HepG2 (cell line): ENCODE measurements around the gene CD3D. TPM values are rescaled to one million over a fixed set of nuclear protein-coding genes. Genes with fewer than 3 reads are reported as not detected.

ENCODE experiments used
- ATAC-seq: fragments of 200-7000 bp; cut with Tn5 transposase; 3 replicates; pipeline ENCODE4 v1.9.1; 2020; ENCODE audit warnings: mild to moderate bottlenecking, moderate library complexity
- BruUV-seq: library from RNA; stranded (reverse); fragments of 400-500 nt; replicated peaks from 2 replicates; lab custom pipeline; 2021; lab: Mats Ljungman, UMichigan
- CTCF ChIA-PET: fragments of 300-600 bp; formaldehyde crosslinking; extraction: SDS; loops from one replicate; lab custom pipeline; 2021; ENCODE audit warnings: low total read pairs, inconsistent platforms, low intra/inter-chr PET ratio; lab: Yijun Ruan, JAX
- POLR2A ChIA-PET: fragments of 350-600 bp; sonication (Branson Sonifier 250); formaldehyde crosslinking; loops from one replicate; lab custom pipeline; 2020; ENCODE audit warnings: antibody characterized with exemption, inconsistent platforms; lab: Yijun Ruan, JAX
- DNase-seq: peaks from one replicate; pipeline ENCODE4 v3.0.0-alpha.2; 2015; ENCODE audit warnings: low spot score
- FAIRE-seq: peaks from 3 replicates; lab custom pipeline; 2011; peaks lifted over from hg19 to GRCh38; lab: Jason Lieb, UNC
- H2AFZ ChIP-seq: one replicate; pipeline ENCODE4 v1.6.1; 2011; ENCODE audit warnings: low read length, inconsistent platforms
- H3K27ac ChIP-seq: fragments of 300-600 bp; 3 replicates; pipeline ENCODE4 v1.8.0; 2011; ENCODE audit warnings: mixed run types, mild to moderate bottlenecking, mixed read lengths, low read length, inconsistent platforms; ENCODE audit not compliant: insufficient read depth; ENCODE audit errors: extremely low read length
- H3K27me3 ChIP-seq, 2 experiments: fragments of 200-600 bp in 1 of 2; 2 replicates in 1 of 2; 3 replicates in 1 of 2; pipeline versions ENCODE4 v1.6.0 to v1.8.0; 2011; ENCODE audit warnings: low read length in 2 of 2, mild to moderate bottlenecking in 2 of 2, moderate library complexity in 2 of 2, inconsistent platforms in 1 of 2; ENCODE audit not compliant: insufficient read depth in 2 of 2, control insufficient read depth in 1 of 2
- H3K36me3 ChIP-seq, 2 experiments: fragments of 200-600 bp in 1 of 2; replicated peaks in 1 of 2; 2 replicates in 1 of 2; 3 replicates in 1 of 2; pipeline versions ENCODE4 v1.5.1 to v1.8.0; 2011; ENCODE audit warnings: low read length in 2 of 2, inconsistent platforms in 1 of 2; ENCODE audit not compliant: insufficient read depth in 2 of 2, control insufficient read depth in 1 of 2
- H3K4me1 ChIP-seq: 2 replicates; pipeline ENCODE4 v1.5.1; 2012; ENCODE audit warnings: low read length, inconsistent platforms; ENCODE audit not compliant: insufficient read depth
- H3K4me2 ChIP-seq: 2 replicates; pipeline ENCODE4 v1.6.0; 2011; ENCODE audit warnings: low read depth, low read length, inconsistent platforms
- H3K4me3 ChIP-seq, 3 experiments: fragments of 200-600 bp in 1 of 3; sonication (generic), shearing (Covaris generic) in 1 of 3; replicated peaks in 1 of 3; 2 replicates each; pipeline ENCODE4 v1.5.1; 2011 to 2016; ENCODE audit warnings: low read length in 3 of 3, inconsistent platforms in 2 of 3, low read depth in 2 of 3, mild to moderate bottlenecking in 2 of 3, control low read depth in 1 of 3, mixed read lengths in 1 of 3; ENCODE audit not compliant: insufficient read depth in 1 of 3
- H3K79me2 ChIP-seq: one replicate; pipeline ENCODE4 v1.6.1; 2011; ENCODE audit warnings: low read length, inconsistent platforms; ENCODE audit not compliant: insufficient read depth
- H3K9ac ChIP-seq: 2 replicates; pipeline ENCODE4 v1.6.0; 2011; ENCODE audit warnings: mild to moderate bottlenecking, low read depth, low read length, inconsistent platforms; ENCODE audit not compliant: insufficient read depth
- H3K9me3 ChIP-seq: 2 replicates; pipeline ENCODE4 v1.5.1; 2012; ENCODE audit warnings: mild to moderate bottlenecking, low read length
- H4K20me1 ChIP-seq: 2 replicates; pipeline ENCODE4 v1.6.0; 2011; ENCODE audit warnings: inconsistent platforms, mild to moderate bottlenecking, low read length, moderate library complexity; ENCODE audit not compliant: insufficient read depth
- AGO2 ChIP-seq: fragments of 200-400 bp; formaldehyde crosslinking; optimal IDR thresholded peaks from 2 replicates; pipeline ENCODE3; 2017; ENCODE audit warnings: mild to moderate bottlenecking, low read depth, low read length, moderate library complexity
- CEBPB ChIP-seq: IDR thresholded peaks from 2 replicates; pipeline ENCODE4 v1.6.1; 2011; ENCODE audit warnings: low read depth, low read length, improper control_type of control experiment, borderline replicate concordance
- KDM1A ChIP-seq: IDR thresholded peaks from 2 replicates; pipeline ENCODE4 v1.6.1; 2016; ENCODE audit warnings: missing compliant biosample characterization
- ZBTB20 ChIP-seq: sonication (generic); formaldehyde crosslinking; IDR thresholded peaks from 2 replicates; pipeline ENCODE4 v1.8.1; 2023; ENCODE audit warnings: missing genetic modification reagents, low read depth, mild to moderate bottlenecking, borderline replicate concordance
- ZMYM4 ChIP-seq: sonication (generic); formaldehyde crosslinking; IDR thresholded peaks from 2 replicates; pipeline ENCODE4 v1.8.1; 2023; ENCODE audit warnings: mild to moderate bottlenecking, missing genetic modification reagents
- ZNF124 ChIP-seq: sonication (generic); formaldehyde crosslinking; IDR thresholded peaks from 2 replicates; pipeline ENCODE4 v1.4.0; 2020; ENCODE audit warnings: missing genetic modification reagents
- WGBS: methylation state at CpG from one replicate; pipeline ENCODE4 v1.1.6; 2017; ENCODE audit warnings: low lambda C conversion rate; 5-methylcytosine and 5-hydroxymethylcytosine counted together
- in situ Hi-C: cut with HindIII; loops from 2 replicates; pipeline ENCODE4 v1.10.0; 2017; ENCODE audit warnings: low pct_unique_long_range_greater_than_20kb; ENCODE audit not compliant: extremely low pct_ligation_motif_present
- intact Hi-C: fragments of 100-400 bp; cut with micrococcal nuclease; formaldehyde crosslinking; loops from one replicate; pipeline ENCODE4 v1.10.0; 2022; ENCODE audit not compliant: unreplicated experiment
- polyA plus RNA-seq, 8 experiments: library from polyadenylated mRNA; depleted of rRNA in 3 of 8; stranded (reverse) in 7 of 8; unstranded in 1 of 8; fragments of >200 nt; fragmentation: Illumina TruSeq in 4 of 8; extraction: Trizol in 4 of 8; gene quantifications; 2 replicates each; pipeline versions ENCODE4 v1.2.1 to v1.2.3, GENCODE V29; 2011 to 2016; ENCODE audit warnings: low read depth in 4 of 8, missing spikeins in 1 of 8, mixed read lengths in 1 of 8; ENCODE audit not compliant: insufficient read depth in 1 of 8
- total RNA-seq, 5 experiments: library from RNA; depleted of rRNA; stranded (reverse); fragments of >200 nt; fragmentation: Illumina TruSeq; extraction: Trizol; gene quantifications; 2 replicates each; pipeline ENCODE4 v1.2.3, GENCODE V29; 2016; ENCODE audit warnings: low read depth in 1 of 5
- TF ChIP-seq, protein P1 (sequence below): sonication (generic); formaldehyde crosslinking; IDR thresholded peaks from 2 replicates; pipeline ENCODE4 v1.4.0; 2020; ENCODE audit warnings: missing genetic modification reagents
- TF ChIP-seq, protein P2 (sequence below): sonication (generic); formaldehyde crosslinking; IDR thresholded peaks from 2 replicates; pipeline ENCODE4 v1.4.0; 2020; ENCODE audit warnings: missing genetic modification reagents

The CD3D gene
- total and polyA plus RNA-seq, 2 of the 13 experiments (the other 11 are each of a cell fraction or from before 2014, with no cell fraction given), result 0.66 to 6.6 TPM

DNA sequence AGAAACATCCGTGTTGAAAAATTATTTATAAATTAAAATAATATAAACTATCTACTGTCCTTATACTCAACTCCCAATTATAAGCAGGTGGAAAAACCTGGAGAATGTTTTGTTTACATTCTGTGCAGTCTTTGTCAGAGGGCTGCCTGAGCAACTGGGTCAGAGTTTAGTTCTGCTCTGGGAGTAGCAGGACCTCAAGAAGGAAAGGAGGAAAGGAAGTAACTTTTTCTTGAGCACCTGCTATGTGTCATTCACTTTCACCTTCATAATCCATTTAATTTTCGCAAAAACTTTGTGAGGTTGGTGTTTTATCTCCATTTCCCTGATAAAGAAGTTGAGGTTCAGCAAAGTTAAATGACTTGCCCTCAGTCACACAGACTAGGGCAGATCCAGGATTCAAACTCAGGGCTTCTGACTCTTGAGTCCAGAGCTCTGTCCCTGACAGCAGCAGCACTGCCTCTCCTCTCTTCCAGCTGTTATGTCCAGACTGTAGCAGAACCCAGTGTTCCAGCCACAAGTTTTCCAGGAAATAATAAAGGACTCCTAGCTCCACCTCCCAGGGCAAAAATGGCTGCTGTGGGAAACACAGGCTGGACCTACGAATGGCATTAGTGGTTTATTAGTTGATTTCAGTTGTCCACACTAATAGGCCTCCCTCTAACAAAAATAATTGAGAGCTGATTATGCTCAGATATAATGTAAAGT is 31.6 kb downstream of the CD3D start:
- no peak for DNase-seq
- POLR2A ChIA-PET, result no interaction called here
- TF ChIP-seq ZNF124 (CRISPR knock-in tag), result no peak
- TF ChIP-seq ZMYM4 (CRISPR knock-in tag), result no peak
- TF ChIP-seq, protein P1, sequence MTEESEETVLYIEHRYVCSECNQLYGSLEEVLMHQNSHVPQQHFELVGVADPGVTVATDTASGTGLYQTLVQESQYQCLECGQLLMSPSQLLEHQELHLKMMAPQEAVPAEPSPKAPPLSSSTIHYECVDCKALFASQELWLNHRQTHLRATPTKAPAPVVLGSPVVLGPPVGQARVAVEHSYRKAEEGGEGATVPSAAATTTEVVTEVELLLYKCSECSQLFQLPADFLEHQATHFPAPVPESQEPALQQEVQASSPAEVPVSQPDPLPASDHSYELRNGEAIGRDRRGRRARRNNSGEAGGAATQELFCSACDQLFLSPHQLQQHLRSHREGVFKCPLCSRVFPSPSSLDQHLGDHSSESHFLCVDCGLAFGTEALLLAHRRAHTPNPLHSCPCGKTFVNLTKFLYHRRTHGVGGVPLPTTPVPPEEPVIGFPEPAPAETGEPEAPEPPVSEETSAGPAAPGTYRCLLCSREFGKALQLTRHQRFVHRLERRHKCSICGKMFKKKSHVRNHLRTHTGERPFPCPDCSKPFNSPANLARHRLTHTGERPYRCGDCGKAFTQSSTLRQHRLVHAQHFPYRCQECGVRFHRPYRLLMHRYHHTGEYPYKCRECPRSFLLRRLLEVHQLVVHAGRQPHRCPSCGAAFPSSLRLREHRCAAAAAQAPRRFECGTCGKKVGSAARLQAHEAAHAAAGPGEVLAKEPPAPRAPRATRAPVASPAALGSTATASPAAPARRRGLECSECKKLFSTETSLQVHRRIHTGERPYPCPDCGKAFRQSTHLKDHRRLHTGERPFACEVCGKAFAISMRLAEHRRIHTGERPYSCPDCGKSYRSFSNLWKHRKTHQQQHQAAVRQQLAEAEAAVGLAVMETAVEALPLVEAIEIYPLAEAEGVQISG (CRISPR knock-in tag), result no peak
- TF ChIP-seq CEBPB, result no peak
- TF ChIP-seq, protein P2, sequence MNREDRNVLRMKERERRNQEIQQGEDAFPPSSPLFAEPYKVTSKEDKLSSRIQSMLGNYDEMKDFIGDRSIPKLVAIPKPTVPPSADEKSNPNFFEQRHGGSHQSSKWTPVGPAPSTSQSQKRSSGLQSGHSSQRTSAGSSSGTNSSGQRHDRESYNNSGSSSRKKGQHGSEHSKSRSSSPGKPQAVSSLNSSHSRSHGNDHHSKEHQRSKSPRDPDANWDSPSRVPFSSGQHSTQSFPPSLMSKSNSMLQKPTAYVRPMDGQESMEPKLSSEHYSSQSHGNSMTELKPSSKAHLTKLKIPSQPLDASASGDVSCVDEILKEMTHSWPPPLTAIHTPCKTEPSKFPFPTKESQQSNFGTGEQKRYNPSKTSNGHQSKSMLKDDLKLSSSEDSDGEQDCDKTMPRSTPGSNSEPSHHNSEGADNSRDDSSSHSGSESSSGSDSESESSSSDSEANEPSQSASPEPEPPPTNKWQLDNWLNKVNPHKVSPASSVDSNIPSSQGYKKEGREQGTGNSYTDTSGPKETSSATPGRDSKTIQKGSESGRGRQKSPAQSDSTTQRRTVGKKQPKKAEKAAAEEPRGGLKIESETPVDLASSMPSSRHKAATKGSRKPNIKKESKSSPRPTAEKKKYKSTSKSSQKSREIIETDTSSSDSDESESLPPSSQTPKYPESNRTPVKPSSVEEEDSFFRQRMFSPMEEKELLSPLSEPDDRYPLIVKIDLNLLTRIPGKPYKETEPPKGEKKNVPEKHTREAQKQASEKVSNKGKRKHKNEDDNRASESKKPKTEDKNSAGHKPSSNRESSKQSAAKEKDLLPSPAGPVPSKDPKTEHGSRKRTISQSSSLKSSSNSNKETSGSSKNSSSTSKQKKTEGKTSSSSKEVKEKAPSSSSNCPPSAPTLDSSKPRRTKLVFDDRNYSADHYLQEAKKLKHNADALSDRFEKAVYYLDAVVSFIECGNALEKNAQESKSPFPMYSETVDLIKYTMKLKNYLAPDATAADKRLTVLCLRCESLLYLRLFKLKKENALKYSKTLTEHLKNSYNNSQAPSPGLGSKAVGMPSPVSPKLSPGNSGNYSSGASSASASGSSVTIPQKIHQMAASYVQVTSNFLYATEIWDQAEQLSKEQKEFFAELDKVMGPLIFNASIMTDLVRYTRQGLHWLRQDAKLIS (CRISPR knock-in tag), result no peak
- no peak for TF ChIP-seq AGO2
- no peak for TF ChIP-seq KDM1A
- no peak for TF ChIP-seq ZBTB20 (CRISPR knock-in tag)

More for the DNA sequence above, 31.6 kb downstream of the CD3D start:
- Histone ChIP-seq H2AFZ (no peak overlapping the region), H4K20me1 (no peaks in the 10 kb centered on the region; the same call in 1 of the 2 replicates), H3K4me2 (no peak overlapping the region), H3K9ac (no peak overlapping the region), H3K27me3 (peaks cover 2 to 35% of the 10 kb centered on the region in 2 experiments; a peak in 4 of 5 replicates), H3K4me3 (no peak overlapping the region), H3K4me1 (peaks cover 18% of the 10 kb centered on the region), H3K36me3 (no peaks in the 10 kb centered on the region), H3K9me3 (no peaks in the 10 kb centered on the region), H3K27ac (no peak overlapping the region), H3K79me2 (no peaks in the 10 kb centered on the region)
- CTCF ChIA-PET, result no interaction called here
- BruUV-seq, result no TSS peak
- WGBS, result 33% methylated on average over 3 of the region's 3 CpGs
- intact Hi-C loops (no loop called here), in situ Hi-C loops (loop anchor here (5.0 kb wide), 1 partner anchor 41 kb away; no protein-coding TSS in a partner anchor)
- ATAC-seq, result no peak
- FAIRE-seq, result no peak
